Measurements from ENCODE around the gene GPBP1. TPM values are rescaled to one million over a fixed set of nuclear protein-coding genes. Genes with fewer than 3 reads are reported as not detected.
A peak's percentile ranks its signal among the peaks of the same experiment; 100 is the strongest.

The GPBP1 gene
- total and polyA plus RNA-seq, 4 donors: 42.6 to 159 (median 49.4) TPM

DNA sequence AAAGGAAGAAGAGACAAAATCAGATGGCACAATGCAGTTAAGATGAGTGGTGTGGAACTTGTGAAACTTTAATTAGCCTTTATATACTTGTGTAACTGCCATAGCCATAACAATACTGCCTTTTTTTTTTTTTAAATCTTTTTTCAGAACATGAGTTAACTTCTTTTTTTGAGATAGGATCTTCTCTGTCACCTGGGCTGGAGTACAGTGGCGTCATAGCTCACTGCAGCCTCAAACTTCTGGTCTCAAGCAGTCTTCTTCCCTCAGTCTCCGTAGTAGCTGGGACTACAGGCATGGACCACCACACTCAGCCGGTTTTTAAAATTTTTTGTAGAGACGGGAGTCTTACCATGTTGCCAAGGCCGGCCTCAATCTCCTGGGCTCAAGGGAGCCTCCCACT is 37.2 kb downstream of the GPBP1 start:
- TF ChIP-seq, protein P1, sequence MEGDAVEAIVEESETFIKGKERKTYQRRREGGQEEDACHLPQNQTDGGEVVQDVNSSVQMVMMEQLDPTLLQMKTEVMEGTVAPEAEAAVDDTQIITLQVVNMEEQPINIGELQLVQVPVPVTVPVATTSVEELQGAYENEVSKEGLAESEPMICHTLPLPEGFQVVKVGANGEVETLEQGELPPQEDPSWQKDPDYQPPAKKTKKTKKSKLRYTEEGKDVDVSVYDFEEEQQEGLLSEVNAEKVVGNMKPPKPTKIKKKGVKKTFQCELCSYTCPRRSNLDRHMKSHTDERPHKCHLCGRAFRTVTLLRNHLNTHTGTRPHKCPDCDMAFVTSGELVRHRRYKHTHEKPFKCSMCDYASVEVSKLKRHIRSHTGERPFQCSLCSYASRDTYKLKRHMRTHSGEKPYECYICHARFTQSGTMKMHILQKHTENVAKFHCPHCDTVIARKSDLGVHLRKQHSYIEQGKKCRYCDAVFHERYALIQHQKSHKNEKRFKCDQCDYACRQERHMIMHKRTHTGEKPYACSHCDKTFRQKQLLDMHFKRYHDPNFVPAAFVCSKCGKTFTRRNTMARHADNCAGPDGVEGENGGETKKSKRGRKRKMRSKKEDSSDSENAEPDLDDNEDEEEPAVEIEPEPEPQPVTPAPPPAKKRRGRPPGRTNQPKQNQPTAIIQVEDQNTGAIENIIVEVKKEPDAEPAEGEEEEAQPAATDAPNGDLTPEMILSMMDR (IDR thresholded peaks at IDR 0.05; ENCODE audit: control extremely low read depth, extremely low read depth): no peak
- ATAC-seq (ENCODE audit: insufficient read depth, low FRiP score) (no peak), DNase-seq (no peak)
- H3K9ac ChIP-seq (ENCODE audit: insufficient read depth in 1 of 2, low read length in 2 of 2): no peak overlapping the region
- H3K27me3 ChIP-seq (ENCODE audit: control insufficient read depth in 3 of 3, insufficient read depth in 3 of 3, low read length in 2 of 3): no peaks in the 10 kb centered on the region
- no peaks in the 10 kb centered on the region for H3K9me3 ChIP-seq (ENCODE audit: control insufficient read depth in 4 of 4, insufficient read depth in 3 of 4, low read length in 3 of 4)
- 86 to 91% methylated on average over 5 of the region's 5 CpGs for WGBS, 2 donors
- H3K4me1 ChIP-seq (ENCODE audit: control insufficient read depth in 5 of 5, insufficient read depth in 5 of 5, low read length in 5 of 5): peaks cover 0 to 15% (median 4%) of the 10 kb centered on the region in 5 donors
- no peak overlapping the region for H3K27ac ChIP-seq (ENCODE audit: low read depth in 1 of 2, low read length in 1 of 2)
- peaks cover 3 to 15% (median 6%) of the 10 kb centered on the region in 4 donors for H3K36me3 ChIP-seq (ENCODE audit: control insufficient read depth in 4 of 4, insufficient read depth in 4 of 4, low read length in 4 of 4)
- H3K4me3 ChIP-seq: no peak overlapping the region

DNA sequence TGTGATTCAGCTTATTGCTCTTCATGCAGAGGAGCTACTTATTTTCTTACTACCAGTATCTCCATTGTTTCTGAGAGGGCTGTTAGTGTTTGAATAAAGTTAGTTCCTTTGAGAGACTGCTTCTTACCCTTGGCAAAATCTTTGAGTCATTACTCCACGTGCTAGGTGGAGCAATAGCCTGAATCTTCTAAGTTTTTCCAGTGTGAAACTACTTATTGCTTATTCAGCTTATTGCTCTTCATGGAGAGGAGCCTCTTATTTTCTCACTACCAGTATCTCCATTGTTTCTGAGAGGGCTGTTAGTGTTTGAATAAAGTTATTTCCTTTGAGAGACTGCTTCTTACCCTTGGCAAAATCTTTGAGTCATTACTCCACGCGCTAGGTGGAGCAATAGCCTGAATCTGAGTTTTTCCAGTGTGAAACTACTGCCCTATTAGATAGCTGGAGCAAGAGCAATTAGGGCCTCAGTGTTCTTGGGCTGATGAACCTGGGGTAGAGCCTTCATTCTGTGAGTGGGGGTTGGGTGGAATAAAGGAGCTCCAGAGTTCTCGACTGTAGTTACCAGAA is 41.9 kb downstream of the GPBP1 start:
- H3K4me3 ChIP-seq: no peak overlapping the region
- 69% methylated on average over 4 of the region's 4 CpGs for whole genome bisulfite sequencing, 2 donors
- peaks cover 3 to 18% (median 10%) of the 10 kb centered on the region in 4 donors for H3K36me3 ChIP-seq (ENCODE audit: control insufficient read depth in 4 of 4, insufficient read depth in 4 of 4, low read length in 4 of 4)
- H3K9ac ChIP-seq (ENCODE audit: insufficient read depth in 1 of 2, low read length in 2 of 2): no peak overlapping the region
- H3K27ac ChIP-seq (ENCODE audit: low read depth in 1 of 2, low read length in 1 of 2): peak overlapping the region in 1 of 2 donors; percentile 39
- no peak for DNase-seq
- no peaks in the 10 kb centered on the region for H3K27me3 ChIP-seq (ENCODE audit: control insufficient read depth in 3 of 3, insufficient read depth in 3 of 3, low read length in 2 of 3)
- peaks cover 0 to 2% (median 0%) of the 10 kb centered on the region in 5 donors for H3K4me1 ChIP-seq (ENCODE audit: control insufficient read depth in 5 of 5, insufficient read depth in 5 of 5, low read length in 5 of 5)
- H3K9me3 ChIP-seq (ENCODE audit: control insufficient read depth in 4 of 4, insufficient read depth in 3 of 4, low read length in 3 of 4): no peaks in the 10 kb centered on the region
- no peak for ATAC-seq (ENCODE audit: insufficient read depth, low FRiP score)
- TF ChIP-seq, protein P1 (IDR thresholded peaks at IDR 0.05; ENCODE audit: control extremely low read depth, extremely low read depth): no peak

DNA sequence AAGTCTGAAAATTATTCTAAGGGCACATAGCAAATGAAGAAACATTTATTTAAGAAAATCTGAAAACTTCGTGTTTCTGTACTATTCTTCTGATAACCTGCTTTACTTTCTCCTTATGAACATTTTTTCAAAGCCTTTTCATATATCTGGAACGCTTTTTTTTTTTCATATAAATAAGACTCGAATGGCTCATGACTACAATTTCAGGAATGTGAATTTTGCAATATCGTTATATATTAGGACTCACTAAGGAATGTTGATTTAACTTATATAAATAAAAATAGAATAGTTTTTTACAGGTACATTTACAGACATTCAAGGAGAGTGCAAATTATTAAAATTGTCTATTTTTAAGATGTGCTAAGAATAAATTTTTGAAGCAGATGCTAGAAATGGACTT is 42.9 kb downstream of the GPBP1 start:
- DNase-seq (peak in 1 of 3 donors; percentile 33), ATAC-seq (ENCODE audit: insufficient read depth, low FRiP score) (no peak)
- WGBS, 2 donors: 61 to 78% methylated on average over 4 of the region's 4 CpGs
- TF ChIP-seq, protein P1 (IDR thresholded peaks at IDR 0.05; ENCODE audit: control extremely low read depth, extremely low read depth): no peak
- peaks cover 3 to 18% (median 10%) of the 10 kb centered on the region in 4 donors for H3K36me3 ChIP-seq (ENCODE audit: control insufficient read depth in 4 of 4, insufficient read depth in 4 of 4, low read length in 4 of 4)
- no peak overlapping the region for H3K4me3 ChIP-seq
- no peaks in the 10 kb centered on the region for H3K9me3 ChIP-seq (ENCODE audit: control insufficient read depth in 4 of 4, insufficient read depth in 3 of 4, low read length in 3 of 4)
- no peak overlapping the region for H3K27ac ChIP-seq (ENCODE audit: low read depth in 1 of 2, low read length in 1 of 2)
- no peaks in the 10 kb centered on the region for H3K27me3 ChIP-seq (ENCODE audit: control insufficient read depth in 3 of 3, insufficient read depth in 3 of 3, low read length in 2 of 3)
- H3K4me1 ChIP-seq (ENCODE audit: control insufficient read depth in 5 of 5, insufficient read depth in 5 of 5, low read length in 5 of 5): no peaks in the 10 kb centered on the region
- no peak overlapping the region for H3K9ac ChIP-seq (ENCODE audit: insufficient read depth in 1 of 2, low read length in 2 of 2)

DNA sequence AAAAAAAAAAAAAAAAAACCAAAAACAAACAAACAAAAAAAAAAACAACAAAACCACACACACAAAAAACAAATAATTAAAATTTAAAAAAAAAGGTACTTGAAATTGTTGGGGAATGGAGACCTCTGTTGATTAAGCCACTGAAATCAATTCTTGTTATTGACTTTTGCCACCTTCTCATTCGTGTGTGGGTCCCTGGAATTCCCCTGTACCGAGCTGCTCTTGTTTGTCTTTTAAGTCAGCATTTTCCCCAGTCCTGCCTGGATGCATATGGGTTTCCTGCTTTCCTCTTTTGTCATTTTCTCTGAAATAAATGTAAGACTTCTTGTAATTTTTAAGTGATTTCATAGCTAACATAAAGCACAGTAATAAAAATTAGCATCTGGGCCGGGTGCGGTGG is 45.5 kb downstream of the GPBP1 start:
- no peak overlapping the region for H3K27ac ChIP-seq (ENCODE audit: low read depth in 1 of 2, low read length in 1 of 2)

More for the DNA sequence above, 45.5 kb downstream of the GPBP1 start:
- DNase-seq (no peak), ATAC-seq (ENCODE audit: insufficient read depth, low FRiP score) (no peak)
- Histone ChIP-seq H3K9me3 (ENCODE audit: control insufficient read depth in 4 of 4, insufficient read depth in 3 of 4, low read length in 3 of 4) (no peaks in the 10 kb centered on the region), H3K4me3 (no peak overlapping the region), H3K4me1 (ENCODE audit: control insufficient read depth in 5 of 5, insufficient read depth in 5 of 5, low read length in 5 of 5) (no peaks in the 10 kb centered on the region), H3K36me3 (ENCODE audit: control insufficient read depth in 4 of 4, insufficient read depth in 4 of 4, low read length in 4 of 4) (peaks cover 3 to 15% (median 8%) of the 10 kb centered on the region in 4 donors), H3K9ac (ENCODE audit: insufficient read depth in 1 of 2, low read length in 2 of 2) (no peak overlapping the region), H3K27me3 (ENCODE audit: control insufficient read depth in 3 of 3, insufficient read depth in 3 of 3, low read length in 2 of 3) (no peaks in the 10 kb centered on the region)
- TF ChIP-seq, protein P1 (IDR thresholded peaks at IDR 0.05; ENCODE audit: control extremely low read depth, extremely low read depth): no peak
- 60 to 85% methylated on average over 4 of the region's 4 CpGs for WGBS, 2 donors
